K562 (cell line): ENCODE measurements around the gene GALNT9.

ENCODE experiments used
- ARID2 ChIP-seq: fragments of 450-650 bp; IDR thresholded peaks from 2 replicates; pipeline ENCODE4 v1.6.1; 2017; ENCODE audit warnings: antibody characterized with exemption, mild to moderate bottlenecking
- ATF7 ChIP-seq: fragments of 450-650 bp; IDR thresholded peaks from 2 replicates; pipeline ENCODE4 v1.7.1; 2014; ENCODE audit warnings: mild to moderate bottlenecking, moderate library complexity
- CHD2 ChIP-seq: IDR thresholded peaks from 2 replicates; pipeline ENCODE4 v1.6.1; 2011; ENCODE audit warnings: low read depth, low read length
- DNMT1 ChIP-seq: fragments of 450-650 bp; IDR thresholded peaks from 2 replicates; pipeline ENCODE4 v1.6.1; 2016; ENCODE audit warnings: antibody characterized with exemption, mild to moderate bottlenecking
- EZH2 ChIP-seq: IDR thresholded peaks from 2 replicates; pipeline ENCODE4 v1.6.1; 2012; ENCODE audit warnings: low read depth, mild to moderate bottlenecking, inconsistent platforms, low read length, borderline replicate concordance
- GABPA ChIP-seq: fragments of 200-800 bp; sonication (Bioruptor generic); conservative IDR thresholded peaks from 2 replicates; pipeline ENCODE4 v1.6.1; 2016; ENCODE audit warnings: low read depth, missing genetic modification characterization, missing compliant biosample characterization
- GTF2E2 ChIP-seq: fragments of 200-800 bp; sonication (Bioruptor generic); IDR thresholded peaks from 2 replicates; pipeline ENCODE4 v1.6.1; 2016; ENCODE audit warnings: missing genetic modification characterization, missing compliant biosample characterization
- KDM4B ChIP-seq, 2 experiments: fragments of 450-650 bp in 1 of 2; sonication (generic) in 1 of 2; IDR thresholded peaks; 2 replicates each; pipeline ENCODE4 v1.6.1; 2016 to 2017; ENCODE audit warnings: borderline replicate concordance in 2 of 2, antibody characterized with exemption in 1 of 2, low read depth in 1 of 2, mild to moderate bottlenecking in 1 of 2
- POLR2A ChIP-seq: fragments of 450-650 bp; conservative IDR thresholded peaks from 2 replicates; pipeline ENCODE4 v1.6.1; 2016
- RB1 ChIP-seq: fragments of 450-650 bp; IDR thresholded peaks from 2 replicates; pipeline ENCODE4 v1.6.1; 2017; ENCODE audit warnings: low read depth, mild to moderate bottlenecking
- TAF1 ChIP-seq: IDR thresholded peaks from 2 replicates; pipeline ENCODE4 v1.6.1; 2011; ENCODE audit warnings: mild to moderate bottlenecking, low read length, moderate library complexity; ENCODE audit not compliant: insufficient read depth, control insufficient read depth, severe bottlenecking; ENCODE audit errors: extremely low read depth
- TF ChIP-seq, protein P1 (sequence below), 3 experiments: IDR thresholded peaks in 2 of 3; conservative IDR thresholded peaks in 1 of 3; 2 replicates each; pipeline ENCODE4 v1.5.1; 2011 to 2012; ENCODE audit warnings: low read length in 3 of 3, mild to moderate bottlenecking in 3 of 3, control low read depth in 2 of 3, improper control_type of control experiment in 1 of 3, inconsistent platforms in 1 of 3, low read depth in 1 of 3, mixed read lengths in 1 of 3, moderate library complexity in 1 of 3; ENCODE audit not compliant: insufficient read depth in 2 of 3
- TF ChIP-seq, protein P2 (sequence below): sonication (generic); formaldehyde crosslinking; IDR thresholded peaks from 2 replicates; pipeline ENCODE4 v1.8.0; 2022; ENCODE audit warnings: missing genetic modification reagents, mild to moderate bottlenecking, borderline replicate concordance
- TF ChIP-seq, protein P3 (sequence below), 2 experiments: fragments of 200-800 bp in 1 of 2; sonication (Bioruptor generic) in 1 of 2; sonication (generic) in 1 of 2; formaldehyde crosslinking in 1 of 2; IDR thresholded peaks in 1 of 2; conservative IDR thresholded peaks in 1 of 2; 2 replicates each; pipeline versions ENCODE4 v1.5.0 to v1.6.1; 2016 to 2020; ENCODE audit warnings: missing compliant biosample characterization in 1 of 2, missing genetic modification characterization in 1 of 2, missing genetic modification reagents in 1 of 2

DNA sequence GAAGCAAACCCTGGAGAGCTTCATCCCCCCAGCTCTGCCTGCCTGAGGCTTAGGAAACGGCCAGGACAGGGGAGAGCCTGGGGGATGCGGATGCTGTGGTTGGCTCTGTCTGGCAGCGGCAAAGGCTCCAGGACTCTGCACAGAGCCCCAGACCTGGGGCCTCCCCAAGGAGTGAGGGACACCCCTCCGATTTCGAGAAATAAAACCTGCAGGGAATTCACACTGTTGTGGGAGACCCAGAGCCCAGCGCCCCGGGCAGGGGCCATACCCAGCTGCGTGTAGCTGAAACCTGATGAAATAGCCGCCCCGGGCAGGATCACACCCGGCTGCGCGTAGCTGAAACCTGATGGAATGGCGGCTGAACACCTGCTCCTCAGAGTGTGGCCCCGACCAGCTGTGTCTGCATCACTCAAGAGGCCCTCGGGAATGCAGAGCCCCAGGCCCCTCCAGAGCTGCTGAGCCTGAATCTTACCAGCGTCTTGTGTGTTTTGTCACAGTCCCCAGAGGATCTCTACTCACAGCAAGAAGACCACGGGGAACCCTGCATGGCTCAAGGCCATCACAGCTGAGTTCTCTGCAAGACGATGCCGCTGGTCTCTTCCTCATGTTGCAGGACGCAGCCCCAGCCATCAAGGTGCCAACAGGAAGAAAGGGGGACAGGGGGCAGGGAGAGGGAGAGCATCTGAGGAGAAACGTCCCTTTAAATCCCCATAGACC, 46.5 kb upstream of the GALNT9 start:
- TF ChIP-seq GABPA (no peak), POLR2A (no peak), EZH2 (no peak), RB1 (no peak), TAF1 (no peak), ARID2 (no peak), KDM4B (IDR thresholded peaks at IDR 0.05; ENCODE audit: borderline replicate concordance in 2 of 2, low read depth in 1 of 2) (no peak), CHD2 (no peak), ATF7 (no peak), GTF2E2 (tag) (no peak), DNMT1 (no peak)
- TF ChIP-seq, protein P1, sequence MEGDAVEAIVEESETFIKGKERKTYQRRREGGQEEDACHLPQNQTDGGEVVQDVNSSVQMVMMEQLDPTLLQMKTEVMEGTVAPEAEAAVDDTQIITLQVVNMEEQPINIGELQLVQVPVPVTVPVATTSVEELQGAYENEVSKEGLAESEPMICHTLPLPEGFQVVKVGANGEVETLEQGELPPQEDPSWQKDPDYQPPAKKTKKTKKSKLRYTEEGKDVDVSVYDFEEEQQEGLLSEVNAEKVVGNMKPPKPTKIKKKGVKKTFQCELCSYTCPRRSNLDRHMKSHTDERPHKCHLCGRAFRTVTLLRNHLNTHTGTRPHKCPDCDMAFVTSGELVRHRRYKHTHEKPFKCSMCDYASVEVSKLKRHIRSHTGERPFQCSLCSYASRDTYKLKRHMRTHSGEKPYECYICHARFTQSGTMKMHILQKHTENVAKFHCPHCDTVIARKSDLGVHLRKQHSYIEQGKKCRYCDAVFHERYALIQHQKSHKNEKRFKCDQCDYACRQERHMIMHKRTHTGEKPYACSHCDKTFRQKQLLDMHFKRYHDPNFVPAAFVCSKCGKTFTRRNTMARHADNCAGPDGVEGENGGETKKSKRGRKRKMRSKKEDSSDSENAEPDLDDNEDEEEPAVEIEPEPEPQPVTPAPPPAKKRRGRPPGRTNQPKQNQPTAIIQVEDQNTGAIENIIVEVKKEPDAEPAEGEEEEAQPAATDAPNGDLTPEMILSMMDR (IDR thresholded peaks at IDR 0.05 in 2 of 3, conservative IDR thresholded peaks at IDR 0.05 in 1 of 3; ENCODE audit: insufficient read depth in 2 of 3, low read depth in 1 of 3, low read length in 3 of 3), result no peak
- TF ChIP-seq, protein P2, sequence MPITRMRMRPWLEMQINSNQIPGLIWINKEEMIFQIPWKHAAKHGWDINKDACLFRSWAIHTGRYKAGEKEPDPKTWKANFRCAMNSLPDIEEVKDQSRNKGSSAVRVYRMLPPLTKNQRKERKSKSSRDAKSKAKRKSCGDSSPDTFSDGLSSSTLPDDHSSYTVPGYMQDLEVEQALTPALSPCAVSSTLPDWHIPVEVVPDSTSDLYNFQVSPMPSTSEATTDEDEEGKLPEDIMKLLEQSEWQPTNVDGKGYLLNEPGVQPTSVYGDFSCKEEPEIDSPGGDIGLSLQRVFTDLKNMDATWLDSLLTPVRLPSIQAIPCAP (CRISPR knock-in tag), result no peak
- TF ChIP-seq, protein P3, sequence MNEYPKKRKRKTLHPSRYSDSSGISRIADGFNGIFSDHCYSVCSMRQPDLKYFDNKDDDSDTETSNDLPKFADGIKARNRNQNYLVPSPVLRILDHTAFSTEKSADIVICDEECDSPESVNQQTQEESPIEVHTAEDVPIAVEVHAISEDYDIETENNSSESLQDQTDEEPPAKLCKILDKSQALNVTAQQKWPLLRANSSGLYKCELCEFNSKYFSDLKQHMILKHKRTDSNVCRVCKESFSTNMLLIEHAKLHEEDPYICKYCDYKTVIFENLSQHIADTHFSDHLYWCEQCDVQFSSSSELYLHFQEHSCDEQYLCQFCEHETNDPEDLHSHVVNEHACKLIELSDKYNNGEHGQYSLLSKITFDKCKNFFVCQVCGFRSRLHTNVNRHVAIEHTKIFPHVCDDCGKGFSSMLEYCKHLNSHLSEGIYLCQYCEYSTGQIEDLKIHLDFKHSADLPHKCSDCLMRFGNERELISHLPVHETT (CRISPR knock-in tag; conservative IDR thresholded peaks at IDR 0.05 in 1 of 2, IDR thresholded peaks at IDR 0.05 in 1 of 2), result no peak
